Right renal cortex interstitium (tissue), 3 donors: ENCODE data around the gene TSTD1. TPM values are rescaled to one million over a fixed set of nuclear protein-coding genes. Genes with fewer than 3 reads are reported as not detected.
"Not testable (repeated sequence)": the region's sequence is repeated elsewhere in the genome, so short reads cannot be mapped to it uniquely, and the experiment has no call there.

Experiments
- DNase-seq, 3 donors: peaks; one replicate each; pipeline ENCODE4 v3.0.0-alpha.2; 2013; ENCODE audit warnings: low read depth in 3 of 3, low spot score in 2 of 3
- polyA plus RNA-seq, 3 donors: library from polyadenylated mRNA; unstranded; fragments of 120-200 nt; gene quantifications; one replicate each; pipeline ENCODE4 v1.2.1, GENCODE V29; 2013; ENCODE audit not compliant: insufficient read length in 3 of 3

The TSTD1 gene
- polyA plus RNA-seq, 3 donors: 43.0 to 52.1 (median 49.5) TPM

- DNase-seq: no peak
These were observed 31.0 kb upstream of the TSTD1 start, which contains the start of gene ARHGAP30 for GRCh38 chr1:161069731-161070270. ARHGAP30 (minus strand) TSS chr1:161069891; CDS start chr1:161069624, 267 bp downstream.

GRCh38 chr1:161069241-161069640 is 30.5 kb upstream of the TSTD1 start:
- no peak for DNase-seq

- no peak for DNase-seq
These were observed 29.8 kb upstream of the TSTD1 start for GRCh38 chr1:161068306-161069234.

GRCh38 chr1:161066694-161067093 is 27.9 kb upstream of the TSTD1 start:
- no peak for DNase-seq

GRCh38 chr1:161065681-161066080 is 26.9 kb upstream of the TSTD1 start:
- not testable (repeated sequence) for DNase-seq

GRCh38 chr1:161063936-161064335 is 25.2 kb upstream of the TSTD1 start:
- not testable (repeated sequence) for DNase-seq

- no peak for DNase-seq
These were observed 22.7 kb upstream of the TSTD1 start for GRCh38 chr1:161061419-161061818.

- DNase-seq: no peak
These were observed 20.5 kb upstream of the TSTD1 start for GRCh38 chr1:161059293-161059692.

- no peak for DNase-seq
These were observed 16.0 kb upstream of the TSTD1 start for GRCh38 chr1:161054805-161055204.

GRCh38 chr1:161054232-161054631 is 15.5 kb upstream of the TSTD1 start:
- no peak for DNase-seq

- DNase-seq: no peak
These were observed 14.1 kb upstream of the TSTD1 start for GRCh38 chr1:161052899-161053298.

GRCh38 chr1:161051219-161051618 is 12.5 kb upstream of the TSTD1 start:
- no peak for DNase-seq

GRCh38 chr1:161048949-161049722 is 10.4 kb upstream of the TSTD1 start:
- no peak for DNase-seq

- no peak for DNase-seq
These were observed 9.0 kb upstream of the TSTD1 start for GRCh38 chr1:161047436-161048420.

GRCh38 chr1:161046605-161047228 is 8.0 kb upstream of the TSTD1 start:
- no peak for DNase-seq

- peak; percentile 95 to 98 (median 97) for DNase-seq
These were observed 7.2 kb upstream of the TSTD1 start, which contains the start of gene USF1 for GRCh38 chr1:161045736-161046604. USF1 (minus strand) TSS chr1:161045977; CDS start chr1:161043275, 2,702 bp downstream.

- peak; percentile 44 to 53 (median 45) for DNase-seq
These were observed 6.4 kb upstream of the TSTD1 start for GRCh38 chr1:161044908-161045735.

- no peak for DNase-seq
These were observed 5.8 kb upstream of the TSTD1 start for GRCh38 chr1:161044535-161044907.
